Thoracic aorta (tissue), 2 donors: ENCODE measurements around the gene PPID. TPM values are rescaled to one million over a fixed set of nuclear protein-coding genes. Genes with fewer than 3 reads are reported as not detected.

Experiments used
- ATAC-seq: fragments of 150-250 bp; one replicate; pipeline ENCODE4 v1.8.0; 2017; ENCODE audit warnings: low read depth; ENCODE audit not compliant: insufficient number of reproducible peaks, low FRiP score
- DNase-seq: peaks from one replicate; pipeline ENCODE4 v3.0.0-alpha.2; 2020; ENCODE audit warnings: low spot score
- H3K27ac ChIP-seq, 2 donors: fragments of 200-600 bp; sonication (generic); 1 replicate in 1 of 2; 2 replicates in 1 of 2; pipeline ENCODE4 v1.5.1; 2016; ENCODE audit warnings: mild to moderate bottlenecking in 2 of 2, moderate library complexity in 2 of 2
- H3K27me3 ChIP-seq: fragments of 200-600 bp; sonication (generic); replicated peaks from 2 replicates; pipeline ENCODE4 v1.6.0; 2016; ENCODE audit warnings: mild to moderate bottlenecking; ENCODE audit not compliant: insufficient read depth
- H3K36me3 ChIP-seq: fragments of 200-600 bp; sonication (generic); one replicate; pipeline ENCODE4 v1.5.1; 2016
- H3K4me1 ChIP-seq, 2 donors: fragments of 200-600 bp; sonication (generic); 1 replicate in 1 of 2; 2 replicates in 1 of 2; pipeline versions ENCODE4 v1.5.1 to v1.6.0; 2016; ENCODE audit warnings: low read depth in 2 of 2, mild to moderate bottlenecking in 1 of 2; ENCODE audit not compliant: control insufficient read depth in 1 of 2
- H3K4me3 ChIP-seq: fragments of 200-600 bp; sonication (generic); 2 replicates; pipeline ENCODE4 v1.5.1; 2016; ENCODE audit warnings: mild to moderate bottlenecking
- H3K9me3 ChIP-seq: fragments of 200-600 bp; sonication (generic); 2 replicates; pipeline ENCODE4 v1.5.1; 2016
- CTCF ChIP-seq: fragments of 200-600 bp; sonication (generic); IDR thresholded peaks from one replicate; pipeline ENCODE4 v1.5.1; 2019; ENCODE audit warnings: antibody characterized with exemption
- total RNA-seq, 2 donors: library from RNA; depleted of rRNA; stranded (reverse); fragments of >200 nt; gene quantifications; one replicate each; pipeline versions ENCODE4 v1.1.0 to v1.2.3, GENCODE V29; 2016

Gene PPID
- total RNA-seq, 2 donors from 2014 or later, result 8.3 to 12.8 TPM

DNA sequence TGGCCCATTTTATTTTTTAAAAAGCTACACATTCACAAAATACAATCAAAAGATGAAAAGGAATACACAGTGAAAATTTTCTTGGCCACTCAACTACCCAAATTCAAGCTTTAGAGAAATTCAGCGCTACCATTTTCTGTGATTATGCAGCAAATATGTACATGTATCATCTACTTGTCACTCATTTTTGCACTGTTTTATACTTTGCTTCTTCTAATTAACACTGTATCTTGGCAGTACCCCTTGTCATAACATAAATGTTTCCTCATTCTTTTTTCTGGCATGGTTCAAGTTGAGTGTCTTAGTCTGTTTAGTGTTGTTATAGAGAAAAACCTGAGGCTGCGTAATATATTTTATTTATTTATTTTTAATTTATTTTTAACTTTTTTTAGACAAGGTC lies 15.7 kb upstream of the PPID start:
- no peak for ATAC-seq

DNA sequence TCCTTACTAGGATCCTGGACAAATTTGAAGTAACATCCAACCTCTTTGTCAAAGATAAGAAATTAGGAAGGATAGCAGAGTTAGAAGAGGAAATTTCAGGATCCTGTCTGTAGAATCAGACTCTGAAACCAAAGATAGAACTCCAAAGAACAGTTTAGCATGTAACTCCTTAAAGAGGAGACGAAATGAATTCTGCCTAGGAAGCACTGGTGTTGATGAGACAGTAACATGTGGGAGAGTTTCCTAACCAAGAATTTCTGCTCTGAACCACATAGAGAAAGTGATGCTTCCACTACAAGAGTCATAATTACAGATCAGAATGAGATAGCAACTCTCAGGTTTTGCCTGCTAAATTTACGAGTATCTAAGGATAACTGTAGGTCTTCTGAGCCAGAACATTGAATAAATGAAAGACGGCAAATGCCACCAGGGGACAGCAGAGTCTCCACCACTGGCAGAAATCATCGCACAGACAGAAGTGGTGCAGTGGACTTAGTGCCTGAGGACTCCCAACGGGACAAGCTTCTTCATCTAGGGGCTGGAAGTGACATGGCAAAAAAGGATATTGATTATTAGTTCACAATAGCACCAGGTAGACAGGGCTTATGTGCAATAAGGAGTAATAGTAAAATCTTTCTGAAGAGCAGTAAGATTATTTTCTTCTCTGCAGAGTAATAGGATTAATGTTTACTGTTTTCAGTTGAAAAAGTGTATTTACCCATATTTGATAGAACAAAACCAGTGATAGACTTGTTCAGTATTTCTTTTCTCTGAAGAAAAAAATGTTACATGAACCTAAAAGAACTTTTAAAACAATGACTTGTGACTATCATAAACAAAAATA lies 6.7 kb upstream of the PPID start:
- Histone ChIP-seq H3K27me3 (no peaks in the 10 kb centered on the region), H3K4me3 (no peak overlapping the region), H3K9me3 (no peaks in the 10 kb centered on the region), H3K27ac (no peak overlapping the region), H3K4me1 (peaks cover 0 to 4% of the 10 kb centered on the region in 2 donors), H3K36me3 (no peaks in the 10 kb centered on the region)
- ATAC-seq (peak; percentile 85), DNase-seq (peak; percentile 12)
- peak; percentile 91 for TF ChIP-seq CTCF

More for the DNA sequence above, 15.7 kb upstream of the PPID start:
- no peak for DNase-seq
- Histone ChIP-seq H3K4me3 (no peak overlapping the region), H3K27me3 (no peaks in the 10 kb centered on the region), H3K27ac (no peak overlapping the region), H3K4me1 (no peaks in the 10 kb centered on the region), H3K9me3 (no peaks in the 10 kb centered on the region), H3K36me3 (no peaks in the 10 kb centered on the region)
- TF ChIP-seq CTCF, result no peak

DNA sequence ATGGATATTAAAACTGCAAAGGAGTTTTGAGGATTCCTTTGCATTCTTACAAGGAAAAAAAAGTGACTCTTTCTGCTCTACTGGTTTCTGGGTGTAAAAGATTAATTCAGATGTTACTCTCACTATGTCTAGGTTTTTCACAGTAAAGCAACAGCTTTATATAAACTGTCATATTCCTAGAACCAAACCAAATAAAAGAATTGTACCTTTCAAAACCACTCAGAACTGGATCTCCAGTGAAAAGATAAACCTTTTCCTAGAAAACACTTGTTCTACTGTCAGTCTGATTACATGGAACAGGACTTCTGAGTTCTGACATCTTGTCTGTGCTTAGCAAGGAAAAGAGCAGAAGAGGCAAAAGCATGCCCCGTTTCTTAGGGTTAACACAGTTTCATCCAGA lies 5.0 kb upstream of the PPID start:
- ATAC-seq (no peak), DNase-seq (no peak)
- Histone ChIP-seq H3K27ac (no peak overlapping the region), H3K27me3 (no peaks in the 10 kb centered on the region), H3K9me3 (no peaks in the 10 kb centered on the region), H3K4me3 (no peak overlapping the region), H3K4me1 (peaks cover 0 to 4% of the 10 kb centered on the region in 2 donors), H3K36me3 (no peaks in the 10 kb centered on the region)
- no peak for TF ChIP-seq CTCF

GRCh38 chr4:158726633-158727032 lies 3.4 kb upstream of the PPID start:
- no peak for ATAC-seq
- Histone ChIP-seq H3K4me3 (no peak overlapping the region), H3K9me3 (no peaks in the 10 kb centered on the region), H3K27ac (no peak overlapping the region), H3K4me1 (peaks cover 8 to 12% of the 10 kb centered on the region in 2 donors), H3K36me3 (no peaks in the 10 kb centered on the region), H3K27me3 (no peaks in the 10 kb centered on the region)
- TF ChIP-seq CTCF, result no peak
- no peak for DNase-seq

DNA sequence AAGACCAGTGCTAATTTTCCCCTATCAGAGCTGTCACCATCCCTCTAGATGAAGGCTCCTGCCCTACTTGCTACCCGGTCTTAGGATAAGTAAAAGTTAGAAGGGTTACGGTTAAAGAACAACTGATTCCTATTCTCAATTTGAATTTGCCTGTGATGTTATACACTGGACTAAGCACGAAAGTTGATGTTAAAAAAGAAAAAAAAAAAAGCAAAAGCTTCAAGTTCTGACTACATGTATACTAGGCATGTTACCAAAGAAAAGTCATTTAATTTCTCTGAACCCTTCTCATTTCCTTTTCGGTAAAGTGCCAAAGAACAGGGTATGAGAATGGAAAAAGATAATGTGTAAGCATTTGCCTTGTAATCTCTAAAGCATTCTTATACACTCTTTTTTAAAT lies 1.4 kb upstream of the PPID start:
- Histone ChIP-seq H3K36me3 (peaks cover 4% of the 10 kb centered on the region), H3K27me3 (no peaks in the 10 kb centered on the region), H3K9me3 (no peaks in the 10 kb centered on the region), H3K4me1 (peaks cover 10% of the 10 kb centered on the region in 2 donors), H3K4me3 (no peak overlapping the region), H3K27ac (no peak overlapping the region)
- DNase-seq (no peak), ATAC-seq (no peak)
- no peak for TF ChIP-seq CTCF
